ENCODE measurements around the gene METTL25B. TPM values are rescaled to one million over a fixed set of nuclear protein-coding genes. Genes with fewer than 3 reads are reported as not detected.
A peak's percentile ranks its signal among the peaks of the same experiment; 100 is the strongest.

The METTL25B gene
- total RNA-seq, 1 experiment from 2014 or later, result 46.0 TPM

DNA sequence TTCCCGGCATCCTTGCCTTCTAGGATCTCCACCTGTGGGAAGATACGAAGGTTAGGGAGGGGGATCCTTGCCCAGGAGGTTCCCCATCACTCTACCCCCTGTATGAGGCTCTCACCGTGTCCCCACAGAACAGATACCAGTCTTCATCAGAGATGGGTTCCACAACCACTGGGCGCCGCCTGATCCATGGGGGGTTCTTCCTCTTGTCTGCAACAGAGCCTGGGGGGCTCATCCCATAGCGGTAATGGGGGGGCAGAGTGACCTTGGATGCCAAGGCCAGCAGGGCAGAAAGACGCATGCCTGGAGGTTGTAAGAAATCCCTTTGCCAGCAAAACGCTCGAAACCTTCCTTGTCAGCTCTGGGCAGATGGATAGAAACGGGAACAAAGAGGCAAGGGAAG lies 10.1 kb downstream of the METTL25B start:
- POLR2A ChIA-PET, result interaction anchor here (0.7 to 10.4 kb wide), 5 partner anchors 9 to 77 kb away, joined by 3 to 375 read pairs (median 194); partner anchors contain the start of genes HDGF, ISG20L2, METTL25B and PRCC
- Mint-ChIP-seq H3K27me3 (ENCODE audit: insufficient read depth, unreplicated experiment) (no peaks in the 10 kb centered on the region), H3K9me3 (ENCODE audit: unreplicated experiment) (no peaks in the 10 kb centered on the region), H3K4me3 (ENCODE audit: unreplicated experiment) (no peak overlapping the region), H3K27ac (ENCODE audit: low read depth, unreplicated experiment) (peak overlapping the region; percentile 39), H3K4me1 (ENCODE audit: insufficient read depth, unreplicated experiment) (peaks cover 13% of the 10 kb centered on the region), H3K36me3 (ENCODE audit: insufficient read depth, unreplicated experiment) (peaks cover 82% of the 10 kb centered on the region)
- no peak for DNase-seq (ENCODE audit: unreplicated experiment)
- TF ChIP-seq, protein P1, sequence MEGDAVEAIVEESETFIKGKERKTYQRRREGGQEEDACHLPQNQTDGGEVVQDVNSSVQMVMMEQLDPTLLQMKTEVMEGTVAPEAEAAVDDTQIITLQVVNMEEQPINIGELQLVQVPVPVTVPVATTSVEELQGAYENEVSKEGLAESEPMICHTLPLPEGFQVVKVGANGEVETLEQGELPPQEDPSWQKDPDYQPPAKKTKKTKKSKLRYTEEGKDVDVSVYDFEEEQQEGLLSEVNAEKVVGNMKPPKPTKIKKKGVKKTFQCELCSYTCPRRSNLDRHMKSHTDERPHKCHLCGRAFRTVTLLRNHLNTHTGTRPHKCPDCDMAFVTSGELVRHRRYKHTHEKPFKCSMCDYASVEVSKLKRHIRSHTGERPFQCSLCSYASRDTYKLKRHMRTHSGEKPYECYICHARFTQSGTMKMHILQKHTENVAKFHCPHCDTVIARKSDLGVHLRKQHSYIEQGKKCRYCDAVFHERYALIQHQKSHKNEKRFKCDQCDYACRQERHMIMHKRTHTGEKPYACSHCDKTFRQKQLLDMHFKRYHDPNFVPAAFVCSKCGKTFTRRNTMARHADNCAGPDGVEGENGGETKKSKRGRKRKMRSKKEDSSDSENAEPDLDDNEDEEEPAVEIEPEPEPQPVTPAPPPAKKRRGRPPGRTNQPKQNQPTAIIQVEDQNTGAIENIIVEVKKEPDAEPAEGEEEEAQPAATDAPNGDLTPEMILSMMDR (IDR thresholded peaks at IDR 0.05; ENCODE audit: unreplicated experiment), result no peak
- no TSS peak for BruUV-seq (replicated peaks)
- intact Hi-C loops (cut with micrococcal nuclease), result no loop called here
- CTCF ChIA-PET, result interaction anchor here (10.3 kb wide), 1 partner anchor 11 kb away, joined by 136 read pairs; the partner anchor contains the start of genes ISG20L2 and METTL25B

DNA sequence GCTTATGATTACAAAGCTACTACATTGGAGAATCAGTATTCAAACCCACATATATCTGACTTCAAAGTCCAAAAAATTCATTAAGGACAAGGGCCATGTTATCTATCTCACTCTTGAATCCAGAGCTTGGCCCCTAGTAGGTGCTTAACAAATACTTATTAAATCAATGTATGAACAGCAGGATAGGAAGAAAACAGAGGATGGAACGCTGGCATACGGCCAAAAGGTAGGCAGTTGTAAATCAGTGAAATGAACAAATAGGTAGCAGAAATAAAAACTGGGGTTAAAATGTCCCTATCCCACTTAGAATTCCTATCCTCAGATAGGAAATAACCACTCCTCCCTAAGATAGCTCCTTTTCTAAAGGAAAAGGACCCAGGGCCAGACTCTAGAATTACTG lies 10.6 kb downstream of the METTL25B start:
- no peaks in the 10 kb centered on the region for H3K9me3 Mint-ChIP-seq (ENCODE audit: unreplicated experiment)
- peak overlapping the region; percentile 39 for H3K27ac Mint-ChIP-seq (ENCODE audit: low read depth, unreplicated experiment)
- TF ChIP-seq, protein P1 (IDR thresholded peaks at IDR 0.05; ENCODE audit: unreplicated experiment), result no peak
- no TSS peak for BruUV-seq (replicated peaks)
- POLR2A ChIA-PET, result interaction anchor here (0.7 to 10.4 kb wide), 5 partner anchors 9 to 78 kb away, joined by 3 to 375 read pairs (median 194); partner anchors contain the start of genes HDGF, ISG20L2, METTL25B and PRCC
- CTCF ChIA-PET, result interaction anchor here (0.5 to 10.3 kb wide), 3 partner anchors 11 to 29 kb away, joined by 5 to 136 read pairs (median 12); partner anchors contain the start of genes ISG20L2, METTL25B and PRCC
- peak overlapping the region; percentile 100 for H3K4me3 Mint-ChIP-seq (ENCODE audit: unreplicated experiment)
- no peak for DNase-seq (ENCODE audit: unreplicated experiment)
- intact Hi-C loops (cut with micrococcal nuclease), result no loop called here
- no peaks in the 10 kb centered on the region for H3K27me3 Mint-ChIP-seq (ENCODE audit: insufficient read depth, unreplicated experiment)
- peaks cover 83% of the 10 kb centered on the region for H3K36me3 Mint-ChIP-seq (ENCODE audit: insufficient read depth, unreplicated experiment)
- H3K4me1 Mint-ChIP-seq (ENCODE audit: insufficient read depth, unreplicated experiment), result peaks cover 18% of the 10 kb centered on the region

DNA sequence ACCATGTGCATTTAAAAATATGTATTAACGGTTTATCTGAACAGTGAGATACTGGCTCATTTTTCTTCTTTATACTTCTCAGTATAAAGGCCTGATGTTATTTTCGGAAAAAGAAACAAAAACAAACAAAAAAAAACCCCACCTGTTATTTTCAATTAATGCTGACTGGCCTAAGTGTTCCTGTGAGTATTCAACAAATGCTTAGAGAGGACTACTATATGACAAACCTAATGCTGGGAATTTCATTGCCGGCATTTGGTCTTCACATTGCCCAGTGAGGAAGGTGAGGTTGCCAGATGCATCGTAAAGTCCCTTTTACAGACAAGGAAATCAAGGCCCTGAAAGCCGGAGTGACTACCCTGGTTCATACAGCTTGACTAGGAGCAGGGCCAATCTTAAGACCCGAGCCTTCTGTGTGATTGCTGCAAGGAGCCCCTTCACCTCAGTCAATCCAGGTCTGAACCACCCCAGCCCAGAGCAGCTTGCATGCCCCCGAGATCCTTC lies 12.0 kb downstream of the METTL25B start:
- H3K4me1 Mint-ChIP-seq (ENCODE audit: insufficient read depth, unreplicated experiment), result peaks cover 23% of the 10 kb centered on the region
- DNase-seq (ENCODE audit: unreplicated experiment), result peak; percentile 44
- POLR2A ChIA-PET, result interaction anchor here (0.9 to 10.4 kb wide), 13 partner anchors 11 to 689 kb away, joined by 3 to 375 read pairs (median 5); partner anchors contain the start of genes CCT3, HDGF, ISG20L2 and METTL25B
- peak overlapping the region; percentile 100 for H3K4me3 Mint-ChIP-seq (ENCODE audit: unreplicated experiment)
- BruUV-seq (replicated peaks), result TSS peak; percentile 3
- intact Hi-C loops (cut with micrococcal nuclease), result loop anchor here (2.0 to 10.0 kb wide), 2 partner anchors 27 to 235 kb away; partner anchors contain the start of genes MEF2D and PRCC
- no peaks in the 10 kb centered on the region for H3K27me3 Mint-ChIP-seq (ENCODE audit: insufficient read depth, unreplicated experiment)
- CTCF ChIA-PET, result interaction anchor here (0.6 to 10.3 kb wide), 7 partner anchors 12 to 79 kb away, joined by 3 to 136 read pairs (median 4); partner anchors contain the start of genes ISG20L2, METTL25B and PRCC
- H3K36me3 Mint-ChIP-seq (ENCODE audit: insufficient read depth, unreplicated experiment), result peaks cover 81% of the 10 kb centered on the region
- H3K9me3 Mint-ChIP-seq (ENCODE audit: unreplicated experiment), result no peaks in the 10 kb centered on the region
- TF ChIP-seq, protein P1 (IDR thresholded peaks at IDR 0.05; ENCODE audit: unreplicated experiment), result no peak
- H3K27ac Mint-ChIP-seq (ENCODE audit: low read depth, unreplicated experiment), result peak overlapping the region; percentile 98

DNA sequence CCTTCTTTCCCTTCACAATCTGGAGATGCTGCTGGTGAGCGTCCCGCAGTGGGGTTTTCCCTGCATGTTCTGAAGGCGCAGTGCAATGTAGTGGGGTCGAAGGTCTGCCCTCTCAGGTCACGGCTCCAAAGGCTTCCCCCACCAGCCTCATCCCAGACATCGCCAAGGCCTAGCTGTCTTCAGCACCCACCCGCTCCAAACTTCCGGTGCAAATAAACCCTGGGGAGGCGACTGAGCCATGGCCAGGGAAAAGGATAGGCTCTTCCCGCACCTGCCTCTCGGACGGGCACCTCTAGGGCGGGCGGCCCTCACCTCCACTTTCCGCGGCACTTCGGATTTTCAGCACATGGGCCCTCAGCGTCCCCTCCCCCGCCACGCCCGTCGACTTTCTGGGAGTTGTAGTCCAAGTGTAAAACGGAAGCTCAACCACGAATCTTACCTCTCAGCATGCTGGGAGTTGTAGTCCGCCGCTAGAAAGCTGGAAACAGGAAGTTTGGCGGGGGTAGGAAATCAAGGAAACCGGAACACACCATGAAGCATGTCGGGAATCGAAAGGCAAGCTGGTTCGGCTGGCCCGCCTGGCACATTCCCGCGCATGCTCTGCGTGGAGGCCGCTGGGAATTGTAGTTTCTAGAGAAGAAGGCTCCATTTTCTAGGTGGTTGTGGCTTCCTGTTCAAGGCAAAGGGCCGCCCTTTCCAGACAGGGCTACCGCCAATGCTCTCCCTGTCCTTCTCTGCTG lies 12.6 kb downstream of the METTL25B start, which contains the start of gene MRPL24:
TSS of gene MRPL24 (minus strand) at position 348 of the 740 bp plus-strand sequence. CDS start 2,384 bp downstream, outside the sequence.
- peaks cover 81% of the 10 kb centered on the region for H3K36me3 Mint-ChIP-seq (ENCODE audit: insufficient read depth, unreplicated experiment)
- H3K4me3 Mint-ChIP-seq (ENCODE audit: unreplicated experiment), result peak within 1 kb of the TSS; percentile 100
- intact Hi-C loops (cut with micrococcal nuclease), result loop anchor here (2.0 to 10.0 kb wide), 2 partner anchors 26 to 236 kb away; partner anchors contain the start of genes MEF2D and PRCC
- TF ChIP-seq, protein P1 (IDR thresholded peaks at IDR 0.05; ENCODE audit: unreplicated experiment), result no peak
- no peaks in the 10 kb centered on the region for H3K27me3 Mint-ChIP-seq (ENCODE audit: insufficient read depth, unreplicated experiment)
- H3K9me3 Mint-ChIP-seq (ENCODE audit: unreplicated experiment), result no peaks in the 10 kb centered on the region
- no TSS peak for BruUV-seq (replicated peaks)
- peak within 1 kb of the TSS; percentile 98 for H3K27ac Mint-ChIP-seq (ENCODE audit: low read depth, unreplicated experiment)
- peaks cover 30% of the 10 kb centered on the region for H3K4me1 Mint-ChIP-seq (ENCODE audit: insufficient read depth, unreplicated experiment)
- ChIA-PET CTCF (interaction anchor here (0.6 to 10.3 kb wide), 11 partner anchors 8 to 150 kb away, joined by 3 to 136 read pairs (median 4); partner anchors contain the start of genes ISG20L2, METTL25B and PRCC), POLR2A (interaction anchor here (0.6 to 10.4 kb wide), 21 partner anchors 11 to 689 kb away, joined by 3 to 375 read pairs (median 4); partner anchors contain the start of genes CCT3, HDGF, ISG20L2 and MEF2D)
- peak; percentile 100 for DNase-seq (ENCODE audit: unreplicated experiment)
